Measurements from ENCODE around the gene PRKAG2.
A peak's percentile ranks its signal among the peaks of the same experiment; 100 is the strongest.

Gene PRKAG2

DNA sequence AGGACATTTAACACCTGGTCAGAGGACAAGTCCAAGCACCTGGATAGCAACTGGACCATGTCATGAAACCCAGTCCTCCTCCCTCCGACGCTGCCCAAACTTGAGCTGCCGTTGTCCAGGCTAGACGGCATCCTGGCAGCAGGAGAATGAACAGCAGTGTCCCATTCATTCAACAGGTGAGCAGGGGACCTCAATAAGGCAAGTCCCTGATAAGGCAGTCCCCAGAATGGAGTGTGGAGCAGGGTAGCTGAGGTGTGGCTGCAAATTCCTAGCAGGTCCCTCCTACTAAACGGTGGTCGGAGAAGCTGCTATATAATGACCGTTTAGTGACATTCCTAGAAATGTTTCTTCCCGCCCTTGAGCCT is 169.8 kb downstream of the PRKAG2 start:
- Histone ChIP-seq H3K27ac (no peak overlapping the region), H3K27me3 (ENCODE audit: insufficient read depth, low read depth) (no peaks in the 10 kb centered on the region), H3K79me2 (ENCODE audit: insufficient read depth, low read depth) (no peaks in the 10 kb centered on the region), H3K9ac (no peak overlapping the region), H4K20me1 (ENCODE audit: insufficient read depth) (no peaks in the 10 kb centered on the region), H3K4me3 (IDR thresholded peaks at IDR 0.05; ENCODE audit: insufficient read depth, low read depth, low read length) (no peak overlapping the region), H2AFZ (ENCODE audit: low read depth) (no peak overlapping the region), H3K4me2 (no peak overlapping the region), H3K36me3 (ENCODE audit: insufficient read depth) (no peaks in the 10 kb centered on the region), H3K4me1 (ENCODE audit: low read depth, poor library complexity, severe bottlenecking) (peaks cover 2% of the 10 kb centered on the region)
- TF ChIP-seq, protein P1, sequence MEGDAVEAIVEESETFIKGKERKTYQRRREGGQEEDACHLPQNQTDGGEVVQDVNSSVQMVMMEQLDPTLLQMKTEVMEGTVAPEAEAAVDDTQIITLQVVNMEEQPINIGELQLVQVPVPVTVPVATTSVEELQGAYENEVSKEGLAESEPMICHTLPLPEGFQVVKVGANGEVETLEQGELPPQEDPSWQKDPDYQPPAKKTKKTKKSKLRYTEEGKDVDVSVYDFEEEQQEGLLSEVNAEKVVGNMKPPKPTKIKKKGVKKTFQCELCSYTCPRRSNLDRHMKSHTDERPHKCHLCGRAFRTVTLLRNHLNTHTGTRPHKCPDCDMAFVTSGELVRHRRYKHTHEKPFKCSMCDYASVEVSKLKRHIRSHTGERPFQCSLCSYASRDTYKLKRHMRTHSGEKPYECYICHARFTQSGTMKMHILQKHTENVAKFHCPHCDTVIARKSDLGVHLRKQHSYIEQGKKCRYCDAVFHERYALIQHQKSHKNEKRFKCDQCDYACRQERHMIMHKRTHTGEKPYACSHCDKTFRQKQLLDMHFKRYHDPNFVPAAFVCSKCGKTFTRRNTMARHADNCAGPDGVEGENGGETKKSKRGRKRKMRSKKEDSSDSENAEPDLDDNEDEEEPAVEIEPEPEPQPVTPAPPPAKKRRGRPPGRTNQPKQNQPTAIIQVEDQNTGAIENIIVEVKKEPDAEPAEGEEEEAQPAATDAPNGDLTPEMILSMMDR (conservative IDR thresholded peaks at IDR 0.05; ENCODE audit: low read depth, low read length): no peak

DNA sequence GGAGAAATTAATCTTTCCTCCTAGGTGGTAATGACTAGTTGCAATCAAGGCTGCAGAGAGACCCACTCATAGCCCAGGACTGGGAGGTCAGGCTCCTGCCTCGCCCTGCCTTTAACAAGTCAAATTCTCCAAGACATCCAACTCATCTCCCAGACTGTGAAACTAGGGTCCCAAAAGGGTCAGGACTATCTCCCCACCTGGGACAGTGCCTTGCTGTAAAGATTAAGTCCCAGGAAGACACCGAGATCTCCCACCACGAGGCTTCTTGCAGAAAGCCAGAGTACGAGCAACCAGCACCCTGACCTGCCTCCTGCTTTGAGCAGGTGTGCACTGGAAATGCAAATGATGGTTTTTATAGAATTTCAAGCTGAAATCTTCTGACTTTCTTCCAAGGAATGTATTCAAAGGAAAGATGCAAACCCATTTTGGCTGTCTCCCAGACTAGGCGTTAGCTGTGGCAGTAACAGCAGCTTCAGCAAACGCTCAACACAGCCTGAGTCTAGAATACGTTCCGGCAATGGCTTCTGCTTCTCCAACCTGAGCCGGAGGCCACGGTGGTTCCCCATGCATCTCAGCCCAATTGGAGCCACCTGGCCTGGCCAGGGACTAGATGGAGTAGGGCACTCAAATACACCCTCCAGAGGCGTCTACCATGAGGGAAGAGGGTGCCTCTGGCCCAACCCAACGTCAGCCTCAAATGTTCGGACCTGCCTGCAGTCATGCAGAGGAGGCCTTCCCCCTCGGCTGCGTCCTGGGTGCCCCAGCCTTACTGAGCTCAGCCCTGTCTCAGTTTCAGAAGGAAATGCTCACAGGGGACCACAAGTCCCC is 170.4 kb downstream of the PRKAG2 start:
- Histone ChIP-seq H3K9ac (no peak overlapping the region), H2AFZ (ENCODE audit: low read depth) (no peak overlapping the region)

DNA sequence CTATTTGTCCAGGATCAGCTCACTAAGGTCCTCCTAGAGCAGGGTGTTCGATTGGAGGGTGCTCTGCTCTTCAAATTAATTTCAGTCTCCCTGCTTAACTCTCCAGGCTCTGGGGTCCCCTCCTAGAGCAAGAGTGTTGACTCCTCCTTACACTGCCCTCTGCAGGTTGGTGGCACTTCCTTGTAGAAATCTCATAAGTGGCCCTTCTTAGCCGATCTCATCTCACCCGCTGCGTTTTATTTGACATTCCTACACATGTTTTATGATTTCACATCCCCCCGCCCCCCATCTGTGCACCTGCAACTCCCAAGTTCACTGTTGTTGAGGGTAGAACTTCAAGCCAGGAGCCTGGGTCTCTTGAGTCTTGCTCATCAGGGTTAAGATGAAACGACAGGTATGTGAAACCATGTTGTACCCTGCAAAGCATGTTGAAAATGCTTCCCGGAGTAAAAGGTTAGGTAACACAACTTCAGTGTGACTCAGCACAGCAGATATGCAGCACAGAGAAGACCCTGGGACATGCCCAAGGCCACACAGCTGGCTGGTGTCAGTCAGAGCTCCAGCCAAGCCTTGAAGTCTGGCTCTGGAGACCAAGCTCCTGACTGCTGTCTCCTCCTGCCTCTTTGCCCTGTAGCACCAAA is 171.2 kb downstream of the PRKAG2 start:
- Histone ChIP-seq H3K4me2 (no peak overlapping the region), H3K4me1 (ENCODE audit: low read depth, poor library complexity, severe bottlenecking) (no peaks in the 10 kb centered on the region)

More for the DNA sequence above, 170.4 kb downstream of the PRKAG2 start:
- Histone ChIP-seq H3K4me2 (no peak overlapping the region), H3K36me3 (ENCODE audit: insufficient read depth) (no peaks in the 10 kb centered on the region), H3K4me3 (IDR thresholded peaks at IDR 0.05; ENCODE audit: insufficient read depth, low read depth, low read length) (no peak overlapping the region), H4K20me1 (ENCODE audit: insufficient read depth) (no peaks in the 10 kb centered on the region), H3K27me3 (ENCODE audit: insufficient read depth, low read depth) (no peaks in the 10 kb centered on the region), H3K4me1 (ENCODE audit: low read depth, poor library complexity, severe bottlenecking) (no peaks in the 10 kb centered on the region), H3K79me2 (ENCODE audit: insufficient read depth, low read depth) (no peaks in the 10 kb centered on the region), H3K27ac (no peak overlapping the region)
- TF ChIP-seq, protein P1 (conservative IDR thresholded peaks at IDR 0.05; ENCODE audit: low read depth, low read length): no peak

DNA sequence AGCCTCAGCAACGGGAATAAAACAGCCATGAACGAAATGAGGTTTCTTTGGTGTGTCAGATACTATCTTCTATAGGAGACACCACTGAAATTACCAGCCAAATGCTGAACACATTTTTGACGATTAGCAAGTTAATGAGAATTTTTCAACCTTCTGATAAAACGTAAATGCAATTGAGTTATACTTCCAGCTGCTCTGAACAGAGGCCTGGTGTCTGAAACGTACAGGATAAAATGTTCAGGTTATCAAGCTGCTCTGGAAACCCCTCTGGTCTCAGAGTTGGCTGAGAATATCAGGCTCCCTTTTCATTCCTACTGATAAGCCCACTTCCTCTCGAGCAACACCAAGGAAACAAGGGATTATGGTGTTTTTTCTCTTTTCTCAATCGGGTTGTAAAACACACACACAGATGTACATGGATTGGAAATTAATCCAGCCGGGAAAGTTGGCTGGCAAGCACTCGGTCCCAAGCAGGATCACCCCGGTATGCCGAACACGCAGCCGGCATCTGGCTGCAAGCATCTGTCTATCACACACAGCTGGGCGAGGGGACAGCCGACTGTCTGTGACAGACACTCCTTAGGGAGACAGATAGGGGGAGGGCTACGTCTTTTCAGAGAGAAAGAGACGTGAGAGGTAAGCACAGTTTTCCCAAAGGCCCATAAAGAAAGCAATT is 171.8 kb downstream of the PRKAG2 start:
- Histone ChIP-seq H3K4me2 (no peak overlapping the region), H3K27me3 (ENCODE audit: insufficient read depth, low read depth) (no peaks in the 10 kb centered on the region), H3K36me3 (ENCODE audit: insufficient read depth) (no peaks in the 10 kb centered on the region), H4K20me1 (ENCODE audit: insufficient read depth) (no peaks in the 10 kb centered on the region), H3K79me2 (ENCODE audit: insufficient read depth, low read depth) (no peaks in the 10 kb centered on the region), H3K9ac (no peak overlapping the region), H3K4me1 (ENCODE audit: low read depth, poor library complexity, severe bottlenecking) (no peaks in the 10 kb centered on the region), H2AFZ (ENCODE audit: low read depth) (no peak overlapping the region), H3K27ac (no peak overlapping the region), H3K4me3 (IDR thresholded peaks at IDR 0.05; ENCODE audit: insufficient read depth, low read depth, low read length) (no peak overlapping the region)
- TF ChIP-seq, protein P1 (conservative IDR thresholded peaks at IDR 0.05; ENCODE audit: low read depth, low read length): no peak

More for the DNA sequence above, 171.2 kb downstream of the PRKAG2 start:
- H4K20me1 ChIP-seq (ENCODE audit: insufficient read depth): no peaks in the 10 kb centered on the region
- H3K4me3 ChIP-seq (IDR thresholded peaks at IDR 0.05; ENCODE audit: insufficient read depth, low read depth, low read length): no peak overlapping the region
- H3K36me3 ChIP-seq (ENCODE audit: insufficient read depth): no peaks in the 10 kb centered on the region
- H3K79me2 ChIP-seq (ENCODE audit: insufficient read depth, low read depth): no peaks in the 10 kb centered on the region
- no peak overlapping the region for H2AFZ ChIP-seq (ENCODE audit: low read depth)
- no peaks in the 10 kb centered on the region for H3K27me3 ChIP-seq (ENCODE audit: insufficient read depth, low read depth)
- H3K9ac ChIP-seq: no peak overlapping the region
- H3K27ac ChIP-seq: no peak overlapping the region
- TF ChIP-seq, protein P1 (conservative IDR thresholded peaks at IDR 0.05; ENCODE audit: low read depth, low read length): peak; percentile 31; the same call in 1 of the 2 replicates
